ENCODE results near the gene ATF7. TPM values are rescaled to one million over a fixed set of nuclear protein-coding genes. Genes with fewer than 3 reads are reported as not detected.
"Not testable (repeated sequence)": the region's sequence is repeated elsewhere in the genome, so short reads cannot be mapped to it uniquely, and the experiment has no call there.

Gene ATF7
- total RNA-seq, 4 donors from 2014 or later, result 22.5 to 38.3 (median 29.9) TPM

- no peak for DNase-seq (ENCODE audit: low spot score)
- ATAC-seq (ENCODE audit: low FRiP score), result no peak
These were observed 25.5 kb downstream of the ATF7 start for GRCh38 chr12:53600490-53601295.

DNA sequence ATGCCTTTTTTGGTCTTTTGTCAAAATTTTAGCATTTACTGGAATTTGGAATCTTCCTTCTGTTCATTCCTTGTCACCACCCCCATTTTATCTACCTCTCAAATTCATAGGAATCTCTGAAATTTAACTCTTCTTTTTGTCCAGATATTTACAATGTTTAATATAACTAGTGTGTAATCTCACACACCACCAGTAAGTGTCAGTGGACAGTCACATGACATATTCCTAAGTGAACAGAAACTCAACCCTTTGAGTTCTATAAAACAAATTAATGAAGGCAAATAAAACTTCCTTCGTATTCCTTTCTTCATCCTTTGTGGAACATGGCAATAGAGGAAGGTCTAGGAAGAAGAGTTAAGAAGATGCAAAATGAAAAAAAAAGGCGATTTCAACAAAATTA, 26.6 kb downstream of the ATF7 start:
- ATAC-seq (ENCODE audit: low FRiP score), result no peak
- no peak for DNase-seq (ENCODE audit: low spot score)
- TF ChIP-seq CTCF (IDR thresholded peaks at IDR 0.05), result no peak

More at GRCh38 chr12:53600490-53601295, 25.5 kb downstream of the ATF7 start:
- TF ChIP-seq CTCF (IDR thresholded peaks at IDR 0.05), result no peak

DNA sequence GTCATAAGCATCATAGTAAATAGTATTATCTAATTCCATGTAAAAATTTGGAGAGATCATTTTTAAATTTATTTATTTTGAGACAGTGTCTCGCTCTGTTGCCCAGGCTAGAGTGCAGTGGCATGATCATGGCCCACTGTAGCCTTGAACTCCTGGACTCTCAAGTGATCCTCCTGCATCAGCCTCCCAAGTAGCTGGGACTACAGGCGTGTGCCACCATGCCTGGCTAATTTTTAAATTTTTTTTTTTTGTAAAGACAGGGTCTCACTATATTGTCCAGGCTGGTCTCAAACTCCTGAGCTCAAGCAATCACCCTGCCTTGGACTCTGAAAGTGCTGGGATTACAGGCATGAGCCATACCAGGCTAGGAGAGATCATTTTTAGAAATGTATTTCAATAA, 27.2 kb downstream of the ATF7 start:
- ATAC-seq (ENCODE audit: low FRiP score); DNase-seq (ENCODE audit: low spot score): not testable (repeated sequence)

DNA sequence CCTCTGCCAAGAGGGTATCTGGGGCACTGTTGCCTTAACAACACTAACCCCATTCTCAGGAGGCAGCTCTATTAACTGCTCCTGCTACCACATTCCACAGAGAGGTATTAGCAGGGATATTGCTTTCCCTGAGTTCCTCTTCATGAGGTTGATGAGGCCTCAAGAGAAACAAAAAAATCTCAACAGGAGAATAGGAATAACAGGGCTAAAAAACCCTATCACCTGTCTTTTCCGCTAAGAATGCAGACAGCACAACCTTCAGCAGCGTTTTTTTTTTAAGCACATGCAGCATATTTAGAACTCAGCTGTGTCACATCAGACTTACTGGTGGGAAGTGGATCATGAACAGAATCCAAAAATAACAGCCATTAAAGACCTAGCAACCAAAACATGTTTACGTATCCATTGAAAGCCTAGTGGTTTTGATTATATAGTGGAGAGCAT, 29.2 kb downstream of the ATF7 start:
- DNase-seq (ENCODE audit: low spot score) (no peak), ATAC-seq (ENCODE audit: low FRiP score) (no peak)
- TF ChIP-seq CTCF (IDR thresholded peaks at IDR 0.05), result no peak

- DNase-seq (ENCODE audit: low spot score), result no peak
- ATAC-seq (ENCODE audit: low FRiP score), result no peak
- no peak for TF ChIP-seq CTCF (IDR thresholded peaks at IDR 0.05)
These were observed 31.1 kb downstream of the ATF7 start for GRCh38 chr12:53594897-53595615.

GRCh38 chr12:53593707-53594106, 32.5 kb downstream of the ATF7 start:
- no peak for TF ChIP-seq CTCF (IDR thresholded peaks at IDR 0.05)
- DNase-seq (ENCODE audit: low spot score) (no peak), ATAC-seq (ENCODE audit: low FRiP score) (no peak)

GRCh38 chr12:53593031-53593430, 33.2 kb downstream of the ATF7 start:
- no peak for DNase-seq (ENCODE audit: low spot score)
- TF ChIP-seq CTCF (IDR thresholded peaks at IDR 0.05), result no peak
- no peak for ATAC-seq (ENCODE audit: low FRiP score)
